ENCODE results near the gene BSN.

- TF ChIP-seq CTCF (IDR thresholded peaks at IDR 0.05; ENCODE audit: low read depth, low read length): peak; percentile 26
- peak; percentile 45 for TF ChIP-seq POLR2A (IDR thresholded peaks at IDR 0.05; ENCODE audit: extremely low read depth, insufficient read length)
- TF ChIP-seq MAX (IDR thresholded peaks at IDR 0.05; ENCODE audit: low read depth, low read length): peak; percentile 47; the same call in 1 of the 2 replicates
Observed at GRCh38 chr3:49689046-49689907, 135.0 kb downstream of the BSN start, which contains the start of the genes MST1 and RNF123.

Measured in NB4 (cell line).